GM19351 (cell line): Measurements from ENCODE around the gene GAK.

Source experiments
- ATAC-seq: cut with Tn5 transposase; IDR thresholded peaks from one replicate; pipeline ENCODE4 v1.9.1; 2021; ENCODE audit warnings: mild to moderate bottlenecking, moderate library complexity; ENCODE audit not compliant: unreplicated experiment

The GAK gene

DNA sequence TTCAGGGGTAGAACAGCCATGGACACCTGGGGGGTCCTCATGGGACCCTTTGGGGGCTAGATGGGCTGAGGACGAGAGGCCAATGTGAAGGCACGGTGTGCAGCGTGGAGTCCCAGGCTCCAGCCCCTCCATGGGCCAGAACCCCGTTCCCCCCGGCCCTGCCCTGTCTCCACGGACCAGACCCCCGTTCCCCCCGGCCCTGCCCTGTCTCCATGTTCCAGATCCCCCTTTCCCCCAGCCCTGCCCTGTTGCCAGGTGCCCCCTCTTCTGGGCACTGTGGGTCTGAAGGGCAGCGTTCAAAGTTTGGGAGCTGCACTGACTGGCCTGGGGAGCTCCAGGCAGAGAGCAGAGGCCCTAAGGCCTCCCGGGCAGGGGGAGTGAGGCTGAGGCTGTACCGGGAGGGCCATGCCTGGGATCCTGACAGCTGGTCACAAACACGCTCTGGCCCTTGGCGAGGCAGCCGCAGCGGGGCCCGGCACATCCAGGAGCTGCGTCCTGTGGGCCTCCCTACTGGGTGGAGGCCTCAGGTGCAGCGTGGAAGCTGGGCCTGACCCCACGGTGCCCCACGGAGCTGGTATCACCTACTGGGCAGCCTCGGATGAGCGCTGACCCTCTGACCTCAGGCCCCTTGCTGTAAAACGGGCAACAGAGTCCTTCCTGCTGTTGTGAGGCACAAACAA is 32.4 kb upstream of the GAK start:
- ATAC-seq = no peak

DNA sequence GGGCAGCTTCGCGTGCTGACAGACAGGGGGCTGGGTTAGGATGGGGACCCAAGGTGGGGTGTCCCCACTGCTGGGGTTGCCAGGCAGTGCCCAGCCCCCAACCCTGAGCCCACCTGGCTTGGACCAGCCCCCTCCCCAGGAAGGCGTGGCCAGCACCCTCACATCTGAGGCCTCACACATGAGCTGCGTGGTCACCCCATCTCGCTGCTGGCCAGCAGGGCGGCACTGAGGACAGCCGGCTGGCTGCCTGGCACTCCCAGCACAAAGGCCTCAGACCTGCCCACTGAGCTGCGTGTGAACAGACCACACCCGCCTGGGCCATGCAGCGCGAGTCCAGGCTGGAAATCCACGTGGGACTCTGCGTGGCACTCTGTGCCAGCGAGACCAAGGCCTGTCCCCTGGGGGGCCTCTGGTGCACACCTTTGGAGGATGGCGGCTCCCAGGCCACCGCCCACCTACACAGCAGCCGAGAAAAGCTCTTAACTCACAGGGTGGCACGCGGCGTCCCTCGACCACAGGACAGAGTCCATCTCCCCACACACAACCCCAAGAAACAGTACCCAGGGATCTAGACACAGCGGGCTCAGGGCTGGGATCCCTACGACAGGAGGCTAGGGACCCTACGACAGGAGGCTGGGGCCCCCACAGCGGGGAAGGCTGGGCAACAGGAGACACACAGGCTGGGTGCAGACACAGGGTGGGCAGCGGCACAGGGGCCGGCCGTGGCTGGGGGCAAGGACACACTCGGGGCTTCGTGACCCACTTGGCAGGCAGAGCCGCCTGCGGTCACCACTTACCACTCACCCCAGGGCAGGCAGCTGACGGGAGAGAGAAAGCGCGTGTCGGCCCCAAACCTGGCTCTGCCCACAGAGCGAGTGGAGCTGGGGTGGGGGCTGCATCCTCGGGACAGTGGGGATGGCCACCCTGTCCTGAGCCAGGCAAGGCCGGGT is 31.4 kb upstream of the GAK start:
- no peak for ATAC-seq

DNA sequence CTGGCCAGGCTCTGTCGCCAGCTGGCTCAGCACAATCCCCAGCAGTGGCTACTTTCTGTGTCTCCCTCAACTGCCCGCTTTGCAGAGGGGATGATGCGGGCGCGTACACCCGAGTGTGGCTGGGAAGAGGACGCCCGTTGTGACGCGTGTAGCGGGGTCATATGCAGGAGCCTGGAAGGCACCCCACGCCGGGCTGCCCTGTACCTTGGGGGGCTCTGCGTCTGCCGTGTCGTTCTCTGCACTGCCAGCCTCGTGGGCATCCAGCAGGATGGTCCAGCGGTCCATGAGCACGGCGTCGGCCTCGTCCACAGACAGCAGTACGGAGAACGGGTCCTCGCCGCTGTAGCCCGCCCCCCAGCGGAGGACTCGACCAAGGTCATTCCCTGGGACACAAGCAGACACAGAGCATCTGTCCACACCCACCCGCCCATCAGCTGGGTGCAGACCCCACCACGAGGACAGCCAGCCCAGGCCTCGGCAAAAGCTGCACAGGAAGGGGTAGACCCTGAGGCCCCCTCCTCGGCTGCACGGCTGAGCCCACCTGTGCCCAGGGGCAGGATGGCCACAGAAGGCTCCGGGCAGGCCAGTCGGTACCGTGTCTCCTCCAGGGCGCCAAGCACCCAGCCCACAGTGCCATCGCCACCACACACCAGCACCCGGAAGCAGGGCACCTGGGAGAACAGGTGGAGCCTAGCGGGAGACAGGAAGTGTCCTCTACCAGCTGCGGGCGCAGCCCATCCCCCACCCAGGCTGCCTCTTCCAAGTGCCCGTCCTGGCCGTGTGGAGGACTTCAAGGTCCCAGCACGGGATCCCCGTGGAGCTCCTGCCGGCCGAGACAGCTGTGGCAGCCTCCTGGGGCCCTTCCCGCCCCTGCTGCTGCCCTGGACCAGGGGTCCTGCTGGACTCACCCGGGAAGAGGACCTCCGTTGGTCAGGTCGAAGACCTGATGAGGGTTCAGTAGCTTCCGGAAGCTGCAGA is 30.4 kb upstream of the GAK start:
- ATAC-seq = no peak

DNA sequence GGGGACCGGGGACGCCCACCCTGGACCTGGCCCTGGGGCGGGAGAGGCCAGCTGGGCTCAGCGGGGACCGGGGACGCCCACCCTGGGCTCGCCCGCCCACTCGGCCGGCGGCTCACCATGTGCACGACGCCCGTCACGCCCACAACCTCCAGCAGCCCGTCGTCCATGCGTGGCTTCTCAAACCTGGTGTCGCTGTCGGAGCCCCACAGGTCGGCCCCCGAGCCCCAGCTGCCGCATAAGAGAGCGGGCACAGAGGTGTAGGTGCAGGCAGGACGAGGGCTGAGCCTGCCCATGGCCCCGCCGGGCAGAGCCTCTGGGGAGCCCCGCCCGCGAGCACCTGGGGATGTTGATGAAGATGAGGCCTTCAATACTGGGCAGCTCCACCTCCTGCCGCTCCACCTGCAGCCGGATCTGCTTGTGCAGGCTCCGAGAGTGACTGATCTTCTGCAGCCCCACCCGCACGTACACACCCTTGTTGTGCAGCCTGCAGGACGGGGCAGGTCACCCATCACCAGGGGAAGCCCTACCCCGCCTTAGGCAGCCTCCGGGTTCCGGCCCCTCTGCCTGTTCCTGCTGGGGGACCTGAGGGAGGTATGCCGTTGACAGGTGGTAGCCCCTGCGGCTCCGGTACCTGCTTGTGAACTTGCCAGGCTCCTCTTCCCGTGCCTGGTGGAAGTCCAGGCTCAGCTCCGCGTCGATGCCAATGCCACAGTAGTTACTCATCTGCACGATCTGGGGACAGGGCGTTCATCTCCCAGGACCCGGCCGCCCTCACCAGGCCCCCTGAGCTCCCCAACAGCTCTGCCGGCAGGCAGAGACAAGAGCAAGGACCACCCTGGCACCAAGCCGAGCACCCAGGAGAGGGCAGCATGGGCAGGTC is 29.5 kb upstream of the GAK start:
- ATAC-seq = no peak

DNA sequence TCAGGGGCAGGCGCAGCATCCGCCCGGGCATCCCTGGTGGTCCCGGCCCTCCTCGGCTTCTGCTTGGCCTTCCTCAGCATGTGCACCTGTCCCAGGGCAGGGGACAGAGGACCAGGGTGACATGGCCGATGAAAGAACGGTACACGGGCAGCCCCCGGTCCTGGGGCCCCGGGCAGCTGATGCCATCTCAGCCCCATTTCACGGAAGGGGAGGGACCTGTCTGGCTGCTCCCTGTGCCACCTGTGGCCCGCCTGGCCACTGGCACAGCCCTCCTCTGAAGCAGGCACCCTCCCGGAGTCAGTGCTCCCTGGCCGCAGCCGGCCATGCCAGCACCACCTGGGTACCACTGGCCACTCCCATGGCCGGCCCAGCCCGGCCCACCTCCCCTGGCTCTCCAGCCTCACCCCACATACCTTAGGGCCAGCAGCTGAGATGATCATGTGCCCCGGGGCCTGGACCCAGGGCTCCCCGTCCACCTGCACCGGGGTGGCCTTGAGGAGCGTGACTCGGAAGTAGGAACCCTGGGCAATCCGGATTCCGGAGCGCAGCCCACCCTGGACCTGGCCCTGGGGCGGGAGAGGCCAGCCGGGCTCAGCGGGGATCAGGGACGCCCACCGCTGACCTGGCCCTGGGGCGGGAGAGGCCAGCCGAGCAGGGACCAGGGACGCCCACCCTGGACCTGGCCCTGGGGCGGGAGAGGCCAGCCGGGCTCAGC is 28.7 kb upstream of the GAK start:
- ATAC-seq = no peak

DNA sequence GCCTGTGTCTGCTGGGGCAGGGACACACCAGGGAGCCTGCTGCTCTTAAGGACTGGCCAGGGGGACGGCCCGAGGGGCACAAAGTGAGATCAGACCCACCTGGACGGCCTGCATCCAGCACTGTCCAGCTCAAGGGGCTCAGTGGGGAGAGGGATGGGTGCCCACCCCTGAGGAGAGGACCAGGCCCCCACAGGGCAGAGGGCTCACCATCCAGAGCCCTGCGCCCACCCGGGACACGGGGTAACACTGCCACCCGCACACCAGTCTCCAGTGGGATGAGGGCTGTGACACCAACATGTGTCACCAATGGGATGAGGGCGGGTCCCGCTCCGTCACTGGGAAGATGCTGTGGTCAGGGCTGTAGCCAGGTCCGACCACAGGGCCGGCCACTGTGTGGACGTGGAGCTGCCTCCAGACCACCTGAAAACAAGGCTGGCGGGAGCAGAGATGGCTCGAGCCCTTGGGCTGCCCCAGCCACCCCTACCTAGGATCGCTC is 28.1 kb upstream of the GAK start:
- ATAC-seq = no peak

DNA sequence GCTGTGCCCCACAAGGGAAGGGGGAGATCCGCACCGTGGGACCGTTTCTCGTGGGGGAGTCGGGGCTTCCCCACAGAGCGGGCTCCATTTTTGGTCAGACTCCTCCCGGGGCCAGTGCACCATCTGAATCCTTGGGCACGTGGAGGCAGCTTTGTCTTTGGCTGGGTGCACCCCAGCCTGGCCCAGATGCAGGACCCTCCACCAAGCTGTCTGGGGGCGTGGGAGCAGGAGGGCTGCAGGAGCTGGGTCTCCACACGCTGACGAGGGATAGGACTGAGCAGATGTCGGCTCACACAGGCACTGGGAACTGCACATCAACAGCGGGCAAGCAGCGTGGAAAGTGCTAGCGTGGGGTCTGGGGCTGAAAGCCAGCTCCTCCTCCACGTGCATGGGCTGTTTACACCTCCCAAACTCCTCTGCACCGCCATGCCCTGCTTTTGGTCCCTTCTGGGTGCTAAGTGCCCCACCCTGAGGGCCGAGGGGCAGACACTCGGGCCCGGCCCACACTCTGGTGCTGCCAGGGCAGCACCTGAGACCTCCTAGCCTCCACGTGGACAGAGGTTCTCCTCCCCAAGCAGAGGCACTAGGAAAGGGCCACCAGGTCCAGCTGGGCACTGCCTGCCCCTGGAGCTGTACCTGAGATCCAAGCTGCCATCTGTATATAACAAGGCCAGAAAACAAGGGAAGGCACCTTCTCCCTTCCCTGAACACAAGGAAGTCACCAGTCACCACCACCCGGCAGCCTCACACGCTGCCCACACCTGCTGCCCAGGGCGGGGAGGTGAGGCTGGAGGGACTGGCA is 27.4 kb upstream of the GAK start:
- no peak for ATAC-seq

DNA sequence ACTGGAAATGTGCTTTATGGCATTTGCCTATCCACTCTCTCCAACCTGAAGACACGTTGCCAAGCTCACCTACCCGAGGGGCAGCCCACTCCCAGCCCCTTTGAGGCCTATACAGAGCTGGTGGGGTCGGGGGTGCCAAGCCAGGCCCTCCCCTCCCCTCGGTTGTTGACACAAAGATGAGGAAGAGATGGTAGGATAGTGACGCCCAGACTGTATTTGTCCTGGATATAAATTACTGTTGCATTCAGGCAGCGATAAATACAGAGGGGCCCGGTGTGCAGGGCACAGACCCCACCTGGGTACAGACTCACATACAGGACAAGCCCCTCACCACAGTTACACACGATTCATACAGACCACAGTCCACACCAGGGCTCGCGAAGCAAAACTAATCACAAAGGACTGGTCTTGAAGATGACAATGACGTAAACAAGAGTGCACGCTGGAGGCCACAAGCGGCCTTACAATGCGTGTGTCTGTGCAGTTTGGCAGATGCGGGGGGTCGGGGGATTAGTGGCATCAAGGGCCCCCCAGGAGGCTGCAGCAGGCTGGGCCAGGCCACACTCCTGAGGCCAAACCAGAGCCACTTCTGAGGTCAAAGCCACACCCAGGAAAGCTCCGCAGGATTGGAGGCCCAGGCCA is 26.7 kb upstream of the GAK start:
- ATAC-seq = no peak

DNA sequence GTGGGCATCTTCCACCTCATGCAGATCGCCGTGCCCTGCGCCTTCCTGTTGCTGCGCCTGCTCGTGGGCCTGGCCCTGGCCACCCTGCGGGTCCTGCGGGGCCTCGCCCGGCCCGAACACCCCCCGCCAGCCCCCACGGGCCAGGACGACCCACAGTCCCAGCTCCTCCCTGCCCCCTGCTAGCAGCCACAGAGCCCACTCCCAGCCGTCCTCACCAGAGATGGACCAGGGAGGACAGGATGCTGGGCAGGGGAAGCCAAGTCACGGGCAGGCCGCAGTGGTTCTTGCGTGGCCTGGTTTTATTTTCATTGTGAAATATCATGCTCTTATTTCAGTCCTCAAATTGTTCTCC is 26.2 kb upstream of the GAK start:
- ATAC-seq = no peak

DNA sequence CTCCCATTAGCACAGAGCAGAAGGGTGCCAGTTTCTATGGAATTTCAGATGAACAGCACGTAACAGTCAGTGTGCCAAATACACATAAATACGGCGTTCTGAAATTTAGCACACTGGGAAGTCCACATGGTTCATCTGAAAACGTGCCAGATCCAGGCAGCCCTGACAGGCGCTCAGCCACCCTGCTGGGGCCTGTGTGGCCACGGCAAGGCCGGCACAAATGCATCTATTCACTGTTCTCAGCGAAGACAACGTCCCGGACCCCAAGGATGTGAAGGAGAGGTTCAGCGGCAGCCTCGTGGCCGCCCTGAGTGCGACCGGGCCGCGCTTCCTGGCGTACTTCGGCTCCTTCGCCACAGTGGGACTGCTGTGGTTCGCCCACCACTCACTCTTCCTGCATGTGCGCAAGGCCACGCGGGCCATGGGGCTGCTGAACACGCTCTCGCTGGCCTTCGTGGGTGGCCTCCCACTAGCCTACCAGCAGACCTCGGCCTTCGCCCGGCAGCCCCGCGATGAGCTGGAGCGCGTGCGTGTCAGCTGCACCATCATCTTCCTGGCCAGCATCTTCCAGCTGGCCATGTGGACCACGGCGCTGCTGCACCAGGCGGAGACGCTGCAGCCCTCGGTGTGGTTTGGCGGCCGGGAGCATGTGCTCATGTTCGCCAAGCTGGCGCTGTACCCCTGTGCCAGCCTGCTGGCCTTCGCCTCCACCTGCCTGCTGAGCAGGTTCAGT is 25.6 kb upstream of the GAK start:
- no peak for ATAC-seq

DNA sequence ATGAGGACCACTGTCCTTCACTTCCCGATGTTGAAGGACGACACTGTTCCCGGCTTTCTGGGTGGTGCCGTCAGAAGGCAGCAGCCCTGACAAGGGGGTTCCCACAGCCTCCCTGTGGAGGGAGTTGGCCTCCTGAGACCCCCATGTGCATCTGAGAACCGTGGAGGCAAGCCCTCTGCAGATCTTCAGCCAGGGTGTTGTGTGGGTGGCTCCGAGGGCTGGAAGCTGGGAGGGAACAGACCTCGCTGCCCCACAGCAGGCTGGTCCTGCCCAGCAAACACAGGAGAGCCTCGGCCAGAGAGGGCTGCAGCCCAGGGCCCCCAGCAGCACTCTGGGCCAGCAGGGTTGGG is 25.1 kb upstream of the GAK start:
- no peak for ATAC-seq

DNA sequence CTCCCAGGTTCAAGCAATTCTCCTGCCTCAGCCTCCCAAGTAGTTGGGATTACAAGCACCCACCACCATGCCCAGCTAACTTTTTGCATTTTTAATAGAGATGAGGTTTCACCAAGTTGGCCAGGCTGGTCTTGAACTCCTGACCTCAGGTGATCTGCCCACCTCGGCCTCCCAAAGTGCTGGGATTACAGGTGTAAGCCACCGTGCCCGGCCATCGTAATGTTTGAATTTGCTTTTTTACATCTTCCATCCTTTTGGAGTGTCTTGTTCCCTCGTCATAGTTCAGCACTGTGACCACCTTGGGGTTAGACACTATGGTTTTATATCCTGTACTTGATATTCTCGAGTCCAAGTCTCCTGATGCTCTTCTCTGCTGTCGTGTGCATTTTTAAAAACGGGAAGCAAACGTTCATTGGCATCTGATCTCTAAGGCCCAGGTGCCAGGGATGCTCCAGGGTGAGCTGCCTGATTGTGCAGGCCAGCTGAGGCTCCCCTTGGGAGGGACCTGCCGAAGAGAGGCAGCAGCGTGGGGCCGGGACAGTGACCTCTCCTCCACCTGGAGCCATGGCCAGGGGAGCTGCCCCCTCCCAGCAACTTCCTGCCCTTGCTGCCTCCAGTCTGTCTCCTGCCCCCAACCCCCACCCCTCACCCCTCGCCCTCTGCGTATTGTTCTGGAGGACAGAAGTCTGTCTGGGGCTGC is 24.6 kb upstream of the GAK start:
- no peak for ATAC-seq

DNA sequence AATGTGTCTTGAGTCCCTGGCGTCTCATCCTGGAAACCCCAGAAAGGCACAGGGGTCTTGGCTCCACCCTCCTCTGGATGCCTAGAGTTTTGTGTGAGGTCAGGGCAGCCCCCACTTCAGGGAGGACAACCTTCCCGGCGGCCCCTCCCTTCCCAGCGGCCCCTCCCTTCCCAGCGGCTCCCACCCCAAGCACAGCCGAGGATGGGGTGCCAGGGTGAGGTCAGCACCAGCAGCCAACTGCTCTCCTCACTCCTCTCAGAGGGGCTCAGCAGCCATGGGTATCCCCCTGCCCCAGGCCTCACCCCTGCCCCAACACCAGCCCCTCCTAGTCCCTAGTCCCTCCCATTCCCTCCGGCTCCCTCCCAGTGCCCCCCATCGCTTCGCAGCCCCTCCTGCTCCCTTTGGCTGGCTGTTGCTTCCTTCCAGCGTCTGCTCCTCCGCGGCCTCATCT is 23.8 kb upstream of the GAK start:
- no peak for ATAC-seq

DNA sequence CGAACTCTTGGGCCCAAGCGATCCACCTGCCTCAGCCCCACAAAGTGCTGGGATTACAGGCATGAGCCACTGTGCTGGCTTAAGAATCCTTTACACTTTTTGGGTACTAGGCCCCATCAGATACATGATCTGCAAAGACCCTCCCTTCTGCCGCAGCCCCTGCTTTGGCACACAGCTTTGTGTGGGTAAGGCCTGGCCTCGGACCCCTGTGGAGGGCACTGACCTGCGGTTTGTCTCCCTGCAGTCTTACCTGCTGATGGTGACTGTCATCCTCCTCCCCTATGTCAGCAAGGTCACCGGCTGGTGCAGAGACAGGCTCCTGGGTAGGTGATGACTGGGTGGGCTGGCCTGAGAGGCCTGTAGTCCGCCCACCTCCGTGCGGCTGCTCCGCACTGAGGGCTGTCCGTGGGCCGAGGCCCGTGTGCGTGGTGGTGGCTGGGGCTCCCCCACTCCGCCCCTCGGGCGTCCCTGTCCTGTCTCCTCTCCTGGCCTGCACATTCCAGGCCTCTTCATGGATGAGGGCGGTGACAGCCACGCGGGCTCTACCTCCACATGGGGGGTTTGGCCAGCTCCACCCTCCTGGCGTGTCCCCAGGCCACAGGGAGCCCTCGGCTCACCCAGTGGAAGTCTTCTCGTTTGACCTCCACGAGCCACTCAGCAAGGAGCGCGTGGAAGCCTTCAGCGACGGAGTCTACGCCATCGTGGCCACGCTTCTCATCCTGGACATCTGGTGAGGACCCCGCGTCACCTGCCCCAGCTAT is 23.2 kb upstream of the GAK start:
- no peak for ATAC-seq

DNA sequence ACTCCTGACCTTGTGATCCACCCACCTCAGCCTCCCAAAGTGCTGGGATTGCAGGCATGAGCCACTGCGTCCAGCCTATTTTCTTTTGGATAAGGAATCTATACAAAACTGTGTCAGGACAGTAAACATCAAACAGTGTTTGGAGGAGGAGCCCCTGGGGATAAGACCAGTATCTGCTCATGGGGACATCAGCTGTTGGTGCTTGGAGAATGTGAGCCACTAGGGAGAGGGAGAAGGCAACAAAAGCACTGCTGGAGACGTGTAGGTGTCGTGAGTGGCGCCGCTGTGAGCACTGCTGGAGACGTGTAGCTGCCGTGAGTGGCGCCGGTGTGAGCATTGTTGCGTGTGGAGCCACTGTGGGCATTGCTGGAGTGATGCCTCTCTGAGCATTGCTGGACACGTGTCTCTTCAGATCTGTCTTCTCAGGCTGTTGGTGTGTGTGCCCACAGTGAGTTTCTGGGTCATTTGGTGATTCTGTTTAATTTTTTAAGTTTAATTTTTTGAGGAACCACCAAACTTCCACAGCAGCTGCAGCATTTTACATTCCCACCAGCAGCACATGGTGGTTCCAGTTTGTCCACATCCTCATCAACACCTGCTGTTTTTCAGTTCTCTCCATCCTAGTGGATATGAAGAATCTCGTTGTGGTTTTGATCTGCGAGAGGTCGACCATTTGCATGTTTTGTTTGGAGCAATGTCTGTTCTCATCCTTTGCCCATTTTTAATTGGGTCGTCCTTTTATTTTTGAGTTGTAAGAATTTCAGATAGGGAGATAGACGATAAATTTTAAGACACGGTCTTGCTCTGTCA is 22.3 kb upstream of the GAK start:
- no peak for ATAC-seq
